HG03354 (cell line): ENCODE results near the gene ADORA2B.
"Not testable (repeated sequence)": the region's sequence is repeated elsewhere in the genome, so short reads cannot be mapped to it uniquely, and the experiment has no call there.

Experiments used
- ATAC-seq: cut with Tn5 transposase; IDR thresholded peaks from one replicate; pipeline ENCODE4 v1.9.1; 2021; ENCODE audit warnings: mild to moderate bottlenecking; ENCODE audit not compliant: unreplicated experiment, poor library complexity, severe bottlenecking

Gene ADORA2B

GRCh38 chr17:15977894-15978293 lies 33.0 kb downstream of the ADORA2B start:
- no peak for ATAC-seq

GRCh38 chr17:15978606-15979005 lies 33.7 kb downstream of the ADORA2B start:
- no peak for ATAC-seq

- ATAC-seq: not testable (repeated sequence)
Measured at GRCh38 chr17:15979013-15979412, 34.1 kb downstream of the ADORA2B start.

- peak; percentile 84 for ATAC-seq
Measured at GRCh38 chr17:15981208-15981607, 36.3 kb downstream of the ADORA2B start.

- no peak for ATAC-seq
Measured at GRCh38 chr17:15981646-15982580, 37.0 kb downstream of the ADORA2B start.

GRCh38 chr17:15996322-15996721 lies 51.4 kb downstream of the ADORA2B start:
- ATAC-seq: no peak

GRCh38 chr17:15998031-15998562 lies 53.2 kb downstream of the ADORA2B start:
- ATAC-seq: no peak

GRCh38 chr17:15999141-15999973 lies 54.4 kb downstream of the ADORA2B start, which contains the start of the genes TTC19 and ZSWIM7:
TTC19 (plus strand) TSS chr17:15999824; CDS start chr17:15999849, 25 bp downstream.
ZSWIM7 (minus strand) TSS chr17:15999704; CDS start chr17:15999594, 110 bp downstream.
- peak; percentile 93 for ATAC-seq

- peak; percentile 50 for ATAC-seq
Measured at GRCh38 chr17:15999974-16000827, 55.3 kb downstream of the ADORA2B start.

GRCh38 chr17:16001226-16001897 lies 56.4 kb downstream of the ADORA2B start:
- no peak for ATAC-seq

- ATAC-seq: no peak
Measured at GRCh38 chr17:16002708-16003260, 57.9 kb downstream of the ADORA2B start.

- no peak for ATAC-seq
Measured at GRCh38 chr17:16003841-16004240, 58.9 kb downstream of the ADORA2B start.

- no peak for ATAC-seq
Measured at GRCh38 chr17:16005636-16006035, 60.7 kb downstream of the ADORA2B start.

- no peak for ATAC-seq
Measured at GRCh38 chr17:16007439-16007838, 62.5 kb downstream of the ADORA2B start.

GRCh38 chr17:16013943-16014407 lies 69.0 kb downstream of the ADORA2B start:
- no peak for ATAC-seq

- ATAC-seq: no peak
Measured at GRCh38 chr17:16019347-16019746, 74.4 kb downstream of the ADORA2B start.

- ATAC-seq: no peak
Measured at GRCh38 chr17:16023881-16024280, 79.0 kb downstream of the ADORA2B start.

GRCh38 chr17:16025202-16025601 lies 80.3 kb downstream of the ADORA2B start:
- no peak for ATAC-seq
